H1 (cell line): ENCODE measurements around the gene AOAH. TPM values are rescaled to one million over a fixed set of nuclear protein-coding genes. Genes with fewer than 3 reads are reported as not detected.

Experiments used
- CTCF ChIA-PET: fragments of 300-600 bp; sonication (Branson Sonifier 250); formaldehyde crosslinking; loops from one replicate; lab custom pipeline; 2021; ENCODE audit not compliant: partially characterized antibody; lab: Charles Lee
- POLR2A ChIA-PET: fragments of 300-600 bp; sonication (Branson Sonifier 250); formaldehyde crosslinking; loops from one replicate; lab custom pipeline; 2021; ENCODE audit warnings: inconsistent platforms; ENCODE audit not compliant: partially characterized antibody; lab: Charles Lee
- DNase-seq, 2 experiments: peaks; one replicate each; pipeline versions ENCODE4 v3.0.0 to v3.0.0-alpha.2; 2010 to 2022; ENCODE audit warnings: low spot score in 2 of 2, low read depth in 1 of 2, mixed read lengths in 1 of 2
- FAIRE-seq: peaks from 2 replicates; lab custom pipeline; 2011; peaks lifted over from hg19 to GRCh38; lab: Jason Lieb, UNC
- H2AFZ ChIP-seq: 2 replicates; pipeline ENCODE4 v1.8.1; 2012; ENCODE audit warnings: low read length, inconsistent platforms
- H2AK5ac ChIP-seq: 2 replicates; pipeline ENCODE4 v1.6.1; 2013; ENCODE audit warnings: low read depth, low read length
- H2BK120ac ChIP-seq: replicated peaks from 2 replicates; pipeline ENCODE3; 2013; ENCODE audit warnings: low read depth, low read length, inconsistent platforms
- H2BK12ac ChIP-seq: 2 replicates; pipeline ENCODE4 v1.6.1; 2013; ENCODE audit warnings: low read depth, low read length
- H2BK15ac ChIP-seq: 2 replicates; pipeline ENCODE4 v1.6.1; 2013; ENCODE audit warnings: low read length
- H2BK20ac ChIP-seq: 2 replicates; pipeline ENCODE4 v1.6.1; 2013; ENCODE audit warnings: low read length
- H2BK5ac ChIP-seq: 2 replicates; pipeline ENCODE4 v1.6.1; 2013; ENCODE audit warnings: low read depth, low read length
- H3K14ac ChIP-seq: 2 replicates; pipeline ENCODE4 v1.6.1; 2013; ENCODE audit warnings: inconsistent platforms; ENCODE audit not compliant: insufficient read length
- H3K18ac ChIP-seq: 2 replicates; pipeline ENCODE4 v1.6.1; 2013; ENCODE audit warnings: low read length; ENCODE audit errors: extremely low read depth
- H3K23ac ChIP-seq: 2 replicates; pipeline ENCODE4 v1.6.1; 2013; ENCODE audit warnings: inconsistent platforms; ENCODE audit not compliant: insufficient read length
- H3K23me2 ChIP-seq: 2 replicates; pipeline ENCODE4 v1.6.1; 2013; ENCODE audit warnings: low read depth, low read length
- H3K27ac ChIP-seq: 2 replicates; pipeline ENCODE4 v1.6.1; 2011; ENCODE audit warnings: low read depth, low read length, inconsistent platforms
- H3K27me3 ChIP-seq, 4 experiments: replicated peaks in 1 of 4; 1 replicate in 1 of 4; 2 replicates in 3 of 4; pipeline versions ENCODE4 v1.6.1 to v1.8.1; 2011 to 2013; ENCODE audit warnings: low read length in 3 of 4, mild to moderate bottlenecking in 3 of 4, inconsistent platforms in 2 of 4, mixed read lengths in 2 of 4, moderate library complexity in 1 of 4; ENCODE audit not compliant: control insufficient read depth in 3 of 4, insufficient read depth in 3 of 4; ENCODE audit errors: extremely low read depth in 1 of 4
- H3K36me3 ChIP-seq, 4 experiments: 2 replicates each; pipeline versions ENCODE4 v1.6.1 to v1.8.1; 2011 to 2013; ENCODE audit warnings: mild to moderate bottlenecking in 4 of 4, low read length in 3 of 4, moderate library complexity in 2 of 4, control low read depth in 1 of 4, inconsistent platforms in 1 of 4; ENCODE audit not compliant: insufficient read depth in 4 of 4, control insufficient read depth in 2 of 4
- H3K4ac ChIP-seq: replicated peaks from 2 replicates; pipeline ENCODE3; 2013; ENCODE audit warnings: low read length, low read depth, mixed read lengths, inconsistent platforms; ENCODE audit not compliant: insufficient read length
- H3K4me1 ChIP-seq, 4 experiments: replicated peaks in 1 of 4; 1 replicate in 1 of 4; 2 replicates in 3 of 4; pipeline versions ENCODE4 v1.6.1 to v1.8.1; 2011 to 2013; ENCODE audit warnings: low read length in 3 of 4, inconsistent platforms in 2 of 4, mixed read lengths in 1 of 4; ENCODE audit not compliant: insufficient read depth in 4 of 4, control insufficient read depth in 3 of 4
- H3K4me2 ChIP-seq, 2 experiments: 2 replicates each; pipeline versions ENCODE4 v1.6.1 to v1.8.1; 2011 to 2013; ENCODE audit warnings: low read depth in 2 of 2, low read length in 2 of 2, control low read depth in 1 of 2, inconsistent platforms in 1 of 2, mild to moderate bottlenecking in 1 of 2; ENCODE audit not compliant: insufficient read depth in 1 of 2
- H3K4me3 ChIP-seq, 4 experiments: fragments of 200-600, 300-600 bp in 1 of 4; sonication (generic), shearing (Covaris generic), sonication (Bioruptor Twin) in 1 of 4; 2 replicates each; pipeline versions ENCODE4 v1.5.1 to v1.8.1; 2011 to 2016; ENCODE audit warnings: low read length in 4 of 4, low read depth in 3 of 4, control low read depth in 2 of 4, inconsistent platforms in 2 of 4, mild to moderate bottlenecking in 2 of 4, mixed read lengths in 1 of 4, moderate library complexity in 1 of 4; ENCODE audit not compliant: insufficient read depth in 2 of 4; ENCODE audit errors: extremely low read depth in 1 of 4
- H3K56ac ChIP-seq: replicated peaks from 2 replicates; pipeline ENCODE3; 2013; ENCODE audit warnings: low read depth, mild to moderate bottlenecking, mixed read lengths, low read length, inconsistent platforms; ENCODE audit not compliant: insufficient read length
- H3K79me1 ChIP-seq: 2 replicates; pipeline ENCODE4 v1.6.1; 2013; ENCODE audit warnings: low read depth, low read length, control low read depth
- H3K79me2 ChIP-seq, 2 experiments: 2 replicates each; pipeline versions ENCODE4 v1.6.1 to v1.8.1; 2012 to 2013; ENCODE audit warnings: low read length in 2 of 2, mild to moderate bottlenecking in 2 of 2, inconsistent platforms in 1 of 2; ENCODE audit not compliant: insufficient read depth in 2 of 2, control insufficient read depth in 1 of 2
- H3K9ac ChIP-seq, 4 experiments: replicated peaks in 1 of 4; 1 replicate in 1 of 4; 2 replicates in 3 of 4; pipeline versions ENCODE4 v1.6.1 to v1.8.1; 2011 to 2013; ENCODE audit warnings: low read depth in 3 of 4, low read length in 3 of 4, control low read depth in 2 of 4, mild to moderate bottlenecking in 2 of 4, moderate library complexity in 2 of 4, inconsistent platforms in 1 of 4; ENCODE audit errors: extremely low read depth in 1 of 4
- H3K9me3 ChIP-seq, 2 experiments: 2 replicates each; pipeline versions ENCODE4 v1.6.1 to v1.8.1; 2012 to 2013; ENCODE audit warnings: mild to moderate bottlenecking in 2 of 2, moderate library complexity in 2 of 2, control low read depth in 1 of 2, inconsistent platforms in 1 of 2, low read depth in 1 of 2, low read length in 1 of 2, mixed read lengths in 1 of 2; ENCODE audit not compliant: insufficient read depth in 2 of 2
- H4K20me1 ChIP-seq, 2 experiments: replicated peaks in 1 of 2; 2 replicates each; pipeline versions ENCODE3 to v1.8.1; 2011 to 2013; ENCODE audit warnings: inconsistent platforms in 2 of 2, low read length in 2 of 2, mild to moderate bottlenecking in 1 of 2; ENCODE audit not compliant: insufficient read depth in 2 of 2, control insufficient read depth in 1 of 2
- H4K5ac ChIP-seq: 2 replicates; pipeline ENCODE4 v1.6.1; 2013; ENCODE audit warnings: low read length, low read depth, mixed read lengths, inconsistent platforms; ENCODE audit not compliant: insufficient read length
- H4K8ac ChIP-seq: 2 replicates; pipeline ENCODE4 v1.8.0; 2013; ENCODE audit warnings: mild to moderate bottlenecking, moderate library complexity, low read length, inconsistent platforms; ENCODE audit not compliant: insufficient read depth; ENCODE audit errors: extremely low read depth
- H4K91ac ChIP-seq: replicated peaks from 2 replicates; pipeline ENCODE3; 2013; ENCODE audit warnings: low read length, mixed read lengths, inconsistent platforms; ENCODE audit not compliant: insufficient read length
- ATF3 ChIP-seq: IDR thresholded peaks from 2 replicates; pipeline ENCODE4 v1.6.1; 2011; ENCODE audit warnings: low read depth, mild to moderate bottlenecking, low read length; ENCODE audit not compliant: insufficient read depth
- BCL11A ChIP-seq, 2 experiments: IDR thresholded peaks; one replicate each; pipeline ENCODE4 v1.6.1; 2011; ENCODE audit warnings: low read depth in 2 of 2, low read length in 2 of 2, mild to moderate bottlenecking in 2 of 2
- EP300 ChIP-seq, 2 experiments: IDR thresholded peaks; 1 replicate in 1 of 2; 2 replicates in 1 of 2; pipeline ENCODE4 v1.6.1; 2011 to 2012; ENCODE audit warnings: low read depth in 2 of 2, low read length in 2 of 2, mild to moderate bottlenecking in 2 of 2, borderline replicate concordance in 1 of 2, inconsistent platforms in 1 of 2, moderate library complexity in 1 of 2
- GABPA ChIP-seq: IDR thresholded peaks from 2 replicates; pipeline ENCODE4 v1.6.1; 2011; ENCODE audit warnings: mild to moderate bottlenecking, low read length, moderate library complexity, borderline replicate concordance; ENCODE audit not compliant: insufficient read depth
- HDAC2 ChIP-seq, 2 experiments: fragments of 300-600 bp in 1 of 2; sonication (generic) in 1 of 2; IDR thresholded peaks; 2 replicates each; pipeline ENCODE4 v1.6.1; 2011 to 2012; ENCODE audit warnings: low read depth in 2 of 2, low read length in 2 of 2, mild to moderate bottlenecking in 2 of 2, moderate library complexity in 2 of 2, borderline replicate concordance in 1 of 2, inconsistent platforms in 1 of 2
- NRF1 ChIP-seq: IDR thresholded peaks from 2 replicates; pipeline ENCODE4 v1.6.1; 2011; ENCODE audit warnings: mild to moderate bottlenecking, low read depth, low read length, improper control_type of control experiment
- RAD21 ChIP-seq, 2 experiments: IDR thresholded peaks in 1 of 2; conservative IDR thresholded peaks in 1 of 2; 2 replicates each; pipeline ENCODE4 v1.6.1; 2011; ENCODE audit warnings: low read depth in 2 of 2, low read length in 2 of 2, improper control_type of control experiment in 1 of 2, inconsistent platforms in 1 of 2, mild to moderate bottlenecking in 1 of 2, moderate library complexity in 1 of 2
- SIX5 ChIP-seq: IDR thresholded peaks from 2 replicates; pipeline ENCODE4 v1.6.1; 2011; ENCODE audit warnings: mild to moderate bottlenecking, low read depth, low read length
- TAF7 ChIP-seq: optimal IDR thresholded peaks from 2 replicates; pipeline ENCODE3; 2011; ENCODE audit warnings: low read depth, mild to moderate bottlenecking, inconsistent platforms, low read length, moderate library complexity, borderline replicate concordance
- TBP ChIP-seq: IDR thresholded peaks from 2 replicates; pipeline ENCODE4 v1.6.1; 2011; ENCODE audit warnings: low read depth, low read length, improper control_type of control experiment
- WGBS, 2 experiments: shearing (Covaris generic) in 1 of 2; methylation state at CpG; one replicate each; pipeline versions ENCODE4 v1.1.6 to v1.1.7; 2013 to 2015; ENCODE audit warnings: low lambda C conversion rate in 2 of 2, mixed read lengths in 2 of 2, inconsistent platforms in 1 of 2, low coverage in 1 of 2, missing lambda C conversion rate in 1 of 2; ENCODE audit not compliant: insufficient replicate concordance in 2 of 2, insufficient coverage in 1 of 2, insufficient read length in 1 of 2; ENCODE audit errors: extremely low coverage in 1 of 2, missing lambda C conversion rate in 1 of 2; 5-methylcytosine and 5-hydroxymethylcytosine counted together
- polyA plus RNA-seq, 7 experiments: library from polyadenylated mRNA; depleted of rRNA in 3 of 7; stranded (reverse) in 5 of 7; unstranded in 2 of 7; fragments of >200 nt in 5 of 7; fragments of 200-250 nt in 2 of 7; gene quantifications; 1 replicate in 5 of 7; 2 replicates in 1 of 7; 4 replicates in 1 of 7; pipeline versions ENCODE4 v1.2.1 to v1.2.3, GENCODE V29; 2011 to 2013; ENCODE audit warnings: missing spikeins in 2 of 7, mixed read lengths in 2 of 7
- total RNA-seq: library from RNA; stranded (reverse); fragmentation: NEBNext Ultra II Directional; extraction: Animal tissue kit (Norgen Biotek cat#: 25700); gene quantifications from 2 replicates; pipeline ENCODE4 v1.2.1, GENCODE V29; 2021

The AOAH gene
- total and polyA plus RNA-seq, 2 of the 8 experiments (the other 6 are each of a cell fraction or from before 2014, with no cell fraction given) = 0.08 TPM; not detected in 1

GRCh38 chr7:36605261-36606051 is 118.8 kb downstream of the AOAH start:
- no peak overlapping the region for H3K9ac ChIP-seq
- FAIRE-seq (no peak), DNase-seq (no peak)
- no peak overlapping the region for H2BK15ac ChIP-seq
- no peak overlapping the region for H3K23ac ChIP-seq
- no peak overlapping the region for H3K4ac ChIP-seq
- no peaks in the 10 kb centered on the region for H3K23me2 ChIP-seq
- POLR2A ChIA-PET = no interaction called here
- no peak overlapping the region for H3K18ac ChIP-seq
- no peak overlapping the region for H3K27ac ChIP-seq
- no peaks in the 10 kb centered on the region for H4K20me1 ChIP-seq
- no peak overlapping the region for H4K91ac ChIP-seq
- no peak overlapping the region for H3K56ac ChIP-seq
- peaks cover 0 to 5% (median 0%) of the 10 kb centered on the region in 4 experiments; a peak in 2 of 7 replicates for H3K4me1 ChIP-seq
- no peaks in the 10 kb centered on the region for H3K79me1 ChIP-seq
- CTCF ChIA-PET = interaction anchor here (1.4 to 1.7 kb wide), 2 partner anchors 13 to 51 kb away, joined by 4 read pairs; no protein-coding TSS in a partner anchor
- no peak overlapping the region; the same call in 1 of the 2 replicates for H2BK12ac ChIP-seq
- H4K5ac ChIP-seq = no peak overlapping the region
- no peak overlapping the region for H3K14ac ChIP-seq
- H2BK120ac ChIP-seq = no peak overlapping the region
- no peak overlapping the region for H3K4me2 ChIP-seq
- 82% methylated on average over 7 of the region's 7 CpGs; no CpG with 5 or more reads in 1 of the 2 experiments for WGBS, 2 experiments
- H2BK5ac ChIP-seq = no peak overlapping the region
- no peaks in the 10 kb centered on the region for H3K36me3 ChIP-seq
- H2AFZ ChIP-seq = no peak overlapping the region
- no peaks in the 10 kb centered on the region for H3K79me2 ChIP-seq
- no peak overlapping the region for H2BK20ac ChIP-seq
- H3K4me3 ChIP-seq = no peak overlapping the region
- H3K27me3 ChIP-seq = no peaks in the 10 kb centered on the region
- TF ChIP-seq SIX5 (no peak), RAD21 (IDR thresholded peaks at IDR 0.05 in 1 of 2, conservative IDR thresholded peaks at IDR 0.05 in 1 of 2; ENCODE audit: low read depth in 2 of 2, low read length in 2 of 2) (no peak), TBP (no peak), BCL11A (IDR thresholded peaks at IDR 0.05; ENCODE audit: low read depth in 2 of 2, low read length in 2 of 2) (no peak), HDAC2 (IDR thresholded peaks at IDR 0.05; ENCODE audit: borderline replicate concordance in 1 of 2, low read depth in 2 of 2, low read length in 2 of 2) (no peak), EP300 (IDR thresholded peaks at IDR 0.05; ENCODE audit: borderline replicate concordance in 1 of 2, low read depth in 2 of 2, low read length in 2 of 2) (no peak), ATF3 (no peak), TAF7 (no peak), NRF1 (no peak), GABPA (no peak)
- no peak overlapping the region for H2AK5ac ChIP-seq
- no peaks in the 10 kb centered on the region for H3K9me3 ChIP-seq
- no peak overlapping the region; the same call in 1 of the 2 replicates for H4K8ac ChIP-seq
